Left cardiac atrium (tissue), 4 donors: ENCODE data around the gene RYR2. TPM values are rescaled to one million over a fixed set of nuclear protein-coding genes. Genes with fewer than 3 reads are reported as not detected.

Experiments
- ATAC-seq, 2 donors: fragments of 200-7000 bp; cut with Tn5 transposase; one replicate each; pipeline ENCODE4 v1.9.1; 2020; ENCODE audit warnings: mild to moderate bottlenecking in 2 of 2, moderate library complexity in 2 of 2
- DNase-seq: peaks from one replicate; pipeline ENCODE4 v3.0.0-alpha.2; 2020
- intact Hi-C, 2 donors: fragments of 100-400 bp; cut with DNase I; formaldehyde crosslinking; loops; one replicate each; pipeline versions ENCODE4 v1.14.1 to v1.15.1; 2022 to 2023
- total RNA-seq, 2 donors: library from RNA; stranded (reverse); fragmentation: NEBNext Ultra II Directional; extraction: Animal tissue kit (Norgen Biotek cat#: 25700); gene quantifications; one replicate each; pipeline ENCODE4 v1.2.1, GENCODE V29; 2021
- donor health status: DM: no; HTN: yes; CAD: no.
- donor health status: DM: no; HTN: yes; CAD: no; lungs with severe emphysema.
- donor health status: DM: yes; HTN: yes; CAD: no.
- donor health status: Dilated cardiomyopathy.

Gene RYR2
- total RNA-seq, 2 donors from 2014 or later: 433 to 446 TPM

DNA sequence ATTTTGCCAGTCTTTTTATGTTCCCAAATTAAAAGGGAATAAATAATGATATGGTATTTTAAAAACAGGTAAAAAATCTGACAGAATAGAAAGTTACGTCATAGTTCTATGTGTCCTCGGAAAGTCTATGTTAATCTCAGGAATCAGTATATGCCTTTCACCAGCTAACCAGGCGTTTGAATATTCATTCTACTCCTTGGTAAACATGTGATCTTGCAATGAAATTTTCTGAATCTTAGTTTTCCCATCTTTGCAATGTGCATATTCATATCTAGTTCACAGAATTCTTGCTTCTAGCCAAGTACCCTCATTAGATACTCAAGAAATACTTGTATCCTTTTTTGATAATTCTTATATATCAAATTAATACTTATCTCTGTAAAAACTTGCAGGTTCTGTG lies 669.3 kb downstream of the RYR2 start:
- DNase-seq: no peak
- intact Hi-C loops: no loop called here
- no peak for ATAC-seq

DNA sequence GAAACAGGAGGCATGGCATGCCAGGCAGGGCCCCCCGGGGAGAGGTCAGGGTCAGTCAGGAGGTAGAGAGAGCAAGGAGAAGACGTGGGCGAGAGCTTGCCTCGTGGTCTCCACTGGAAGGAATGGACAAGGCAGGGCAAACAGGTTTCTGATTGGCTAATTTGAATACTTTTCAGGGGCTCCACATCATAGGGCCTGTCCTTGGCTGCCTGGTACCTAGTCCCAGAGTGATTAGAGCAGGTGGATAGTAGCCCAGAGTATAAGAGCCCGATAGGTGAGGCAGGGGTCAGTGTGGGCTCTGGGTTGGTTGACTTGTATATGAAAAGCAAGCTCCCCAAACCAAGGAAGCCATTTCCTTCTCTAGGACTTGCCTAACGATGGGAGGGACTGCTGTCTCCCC lies 670.1 kb downstream of the RYR2 start:
- DNase-seq: no peak
- ATAC-seq: peak in 1 of 2 donors; percentile 33
- intact Hi-C loops: no loop called here

DNA sequence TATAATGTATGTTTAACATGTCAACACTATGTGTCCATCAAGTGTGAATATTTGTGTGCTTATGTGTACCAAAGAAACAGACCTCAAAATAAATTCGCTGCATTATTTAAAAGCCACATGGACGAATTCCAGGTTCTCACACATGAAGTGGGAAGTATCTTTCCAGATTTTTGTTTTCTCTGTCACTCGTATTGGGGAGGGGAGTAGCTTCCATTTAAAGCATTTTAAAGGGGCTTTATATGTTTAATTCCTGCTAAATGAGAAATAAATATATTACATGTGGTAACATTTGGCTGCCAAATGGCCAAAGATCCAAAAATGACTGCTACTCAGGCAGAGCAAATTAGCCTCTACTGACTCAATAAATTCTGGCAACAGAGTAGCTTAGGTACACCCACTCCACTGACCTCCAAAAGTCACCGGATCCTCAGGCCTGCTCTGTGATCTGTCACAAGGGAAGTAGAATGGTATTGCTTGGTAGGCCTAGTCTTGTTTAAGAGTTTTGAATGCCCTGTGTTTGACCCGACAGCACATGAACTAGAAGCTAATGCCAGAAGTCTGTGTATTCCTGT lies 670.7 kb downstream of the RYR2 start:
- ATAC-seq (peak; percentile 41 to 51), DNase-seq (no peak)
- intact Hi-C loops: no loop called here

DNA sequence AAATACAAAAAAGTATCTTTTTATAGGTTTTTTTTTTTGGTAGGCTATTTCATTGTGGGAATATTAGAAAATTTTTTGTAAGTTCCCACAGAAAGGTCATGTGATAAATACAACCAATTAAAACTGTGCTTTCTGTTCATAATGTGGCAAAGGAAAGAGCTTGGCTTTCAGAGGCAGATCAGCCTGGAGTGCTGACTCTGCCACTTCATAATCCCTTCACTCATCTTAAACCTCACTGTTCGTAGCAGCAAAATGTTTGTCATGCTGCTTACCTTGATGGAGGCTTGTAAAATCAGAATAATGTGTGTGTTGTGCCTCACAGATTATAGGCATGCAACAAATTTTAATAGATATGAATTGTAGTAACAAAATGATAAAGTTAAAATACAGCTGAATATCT lies 671.9 kb downstream of the RYR2 start:
- no peak for DNase-seq
- intact Hi-C loops: no loop called here
- peak in 1 of 2 donors; percentile 32 for ATAC-seq

DNA sequence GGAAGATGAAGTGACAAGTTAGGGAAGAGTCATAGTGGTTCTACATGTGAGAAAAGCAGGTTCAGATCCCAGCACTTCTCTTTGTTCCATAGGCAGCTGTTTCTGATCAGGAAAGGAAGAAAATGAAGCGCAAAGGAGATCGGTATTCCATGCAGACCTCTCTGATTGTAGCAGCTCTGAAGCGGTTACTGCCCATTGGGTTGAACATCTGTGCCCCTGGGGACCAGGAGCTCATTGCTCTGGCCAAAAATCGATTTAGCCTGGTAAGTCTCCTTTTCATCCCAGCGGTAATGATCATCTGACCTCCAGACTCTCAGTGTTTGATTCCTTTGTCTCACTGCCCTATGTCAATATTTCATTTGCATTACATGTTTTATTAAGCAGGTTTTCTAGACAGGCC lies 675.1 kb downstream of the RYR2 start:
- DNase-seq (no peak), ATAC-seq (no peak)
- intact Hi-C loops: no loop called here

DNA sequence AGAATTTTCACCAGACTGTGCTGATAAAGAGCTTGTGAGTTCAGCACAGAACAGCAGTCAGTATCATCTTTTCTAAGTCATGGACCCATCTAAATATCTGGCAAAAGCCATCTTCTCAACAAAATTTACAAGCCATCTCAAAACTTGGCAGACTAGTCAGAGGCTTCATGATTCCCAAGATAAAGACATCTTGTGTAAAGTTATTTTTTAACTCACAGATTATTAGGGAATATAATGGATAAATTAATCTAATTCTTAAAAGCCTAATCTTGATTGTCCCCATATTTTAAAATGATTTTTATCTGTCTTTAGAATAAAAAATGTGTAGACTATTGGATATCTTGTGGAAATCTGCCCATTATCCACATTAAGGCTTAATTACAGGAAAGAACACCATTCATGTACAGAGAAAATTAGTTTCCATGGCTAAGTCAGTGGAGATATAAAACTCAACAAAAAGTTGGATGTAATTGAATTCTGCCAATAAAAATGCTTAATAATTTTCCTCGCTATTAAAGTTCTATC lies 688.9 kb downstream of the RYR2 start:
- no peak for DNase-seq
- no peak for ATAC-seq
- intact Hi-C loops: no loop called here

DNA sequence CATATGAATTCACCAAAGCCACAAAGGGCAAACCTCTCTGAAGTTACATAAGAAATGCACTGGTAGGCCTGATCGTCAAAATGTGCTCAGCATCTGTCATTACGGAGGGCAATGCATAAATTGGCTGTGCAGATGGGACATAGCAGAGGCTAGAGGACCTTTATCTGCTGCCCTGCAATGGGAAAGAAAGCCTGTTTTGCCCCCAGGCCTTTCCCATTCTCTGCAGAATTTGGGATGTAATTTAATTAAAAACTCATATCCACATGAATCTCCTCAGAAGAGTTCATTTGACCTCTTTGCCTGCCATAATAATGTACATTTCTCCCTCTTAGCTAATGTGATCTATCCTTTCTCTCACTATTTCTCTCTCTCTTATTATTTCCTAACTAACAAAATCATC lies 690.7 kb downstream of the RYR2 start:
- DNase-seq (no peak), ATAC-seq (no peak)
- intact Hi-C loops: no loop called here

DNA sequence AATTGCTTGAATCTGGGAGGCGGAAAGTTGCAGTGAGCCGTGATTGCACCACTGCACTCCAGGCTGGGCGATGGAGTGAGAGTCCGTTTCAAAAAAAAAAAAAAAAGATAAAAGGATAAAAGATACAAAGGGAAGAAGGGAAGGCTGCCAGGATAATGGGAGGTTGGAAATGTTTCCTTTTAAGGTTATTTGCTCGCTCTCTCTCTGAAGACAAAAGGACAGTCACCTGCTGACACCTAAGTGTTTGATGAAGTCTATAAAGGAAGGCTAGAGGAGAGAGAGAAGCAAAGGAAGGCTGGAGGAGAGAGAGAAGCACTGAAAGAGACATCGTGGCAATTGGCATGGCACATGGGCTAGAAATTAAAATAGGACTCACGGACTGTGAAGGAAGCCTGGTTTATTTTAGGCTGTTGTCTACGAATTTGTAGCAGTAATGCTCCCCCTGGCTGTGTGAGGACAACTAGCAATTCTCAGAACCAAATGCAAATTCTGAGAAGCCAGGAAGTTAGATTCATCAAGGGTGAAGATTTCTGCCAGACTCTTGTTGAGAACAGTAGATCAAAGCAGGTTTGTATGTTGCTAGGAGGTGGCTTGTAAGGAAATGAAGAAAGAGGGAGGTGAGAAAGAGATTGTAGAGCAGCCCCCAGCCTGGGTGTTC lies 694.5 kb downstream of the RYR2 start:
- DNase-seq: no peak
- intact Hi-C loops: no loop called here
- ATAC-seq: peak; percentile 32 to 60

DNA sequence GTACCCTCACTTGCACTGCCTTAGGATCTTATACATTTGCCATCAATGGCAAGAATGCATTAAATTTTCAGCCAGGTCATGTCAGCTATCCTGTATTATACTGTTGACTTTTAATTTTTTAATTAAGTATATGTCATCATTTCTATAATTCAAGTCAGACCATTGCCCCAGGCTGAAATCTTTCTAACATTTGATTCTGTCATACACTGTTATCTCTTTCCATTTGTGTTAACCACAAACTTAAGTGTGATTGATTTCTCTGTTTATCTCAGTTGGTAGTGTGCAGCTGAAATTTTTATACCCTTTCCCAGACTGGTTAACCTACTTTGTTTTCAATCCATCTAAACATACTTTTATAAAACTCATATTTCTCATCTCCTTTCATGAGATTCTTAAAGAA lies 695.5 kb downstream of the RYR2 start:
- intact Hi-C loops: no loop called here
- no peak for DNase-seq
- no peak for ATAC-seq

DNA sequence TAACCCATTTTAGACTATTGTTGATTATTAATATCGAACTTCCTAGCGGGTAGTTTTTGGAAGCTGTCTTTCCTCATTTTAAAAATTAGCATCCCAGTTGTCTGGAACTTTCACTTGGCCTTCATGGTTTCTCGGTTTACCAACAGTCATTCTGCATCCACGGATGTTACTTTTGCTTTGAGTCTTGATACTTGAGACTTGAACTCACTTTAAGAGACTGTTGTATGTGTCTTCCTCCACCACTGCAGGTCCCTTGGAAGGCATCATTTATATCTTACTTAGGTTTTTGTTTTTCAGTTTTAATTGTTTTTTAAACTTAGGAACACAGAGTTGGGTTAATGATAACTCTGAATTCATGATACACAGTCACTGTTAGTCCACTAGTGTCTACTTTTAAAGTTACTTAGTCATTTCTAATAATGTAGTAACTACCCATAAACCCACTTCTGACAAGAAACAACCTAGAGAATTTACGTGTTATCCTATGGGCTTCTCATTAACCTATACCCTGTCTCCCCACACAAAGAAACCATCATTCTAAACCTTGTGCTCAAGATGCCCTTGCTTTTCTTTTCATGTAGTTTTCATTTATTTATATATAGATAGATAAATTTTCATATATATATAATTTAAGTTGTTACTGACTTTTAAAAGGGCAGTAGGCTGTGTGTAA lies 696.1 kb downstream of the RYR2 start:
- DNase-seq: no peak
- intact Hi-C loops: no loop called here
- no peak for ATAC-seq

DNA sequence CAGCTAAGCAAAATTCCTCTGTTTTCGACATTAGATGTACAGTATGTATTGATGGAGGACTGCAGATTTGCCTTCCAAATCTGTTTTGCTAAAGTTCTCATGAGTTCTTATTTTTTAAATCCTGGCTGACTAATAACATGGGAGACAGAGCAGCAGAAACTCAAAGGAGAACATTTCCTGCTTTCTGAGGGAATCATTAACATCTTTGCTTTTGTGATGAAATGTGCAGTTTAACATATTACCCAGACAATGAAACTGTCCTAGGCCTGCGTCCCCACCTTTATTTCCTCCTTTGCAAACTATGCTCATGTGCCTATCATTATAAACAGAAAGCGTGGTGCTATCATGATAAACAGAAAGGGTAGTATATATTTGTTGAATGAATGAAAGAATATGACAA lies 698.9 kb downstream of the RYR2 start:
- no peak for ATAC-seq
- intact Hi-C loops: no loop called here
- no peak for DNase-seq

DNA sequence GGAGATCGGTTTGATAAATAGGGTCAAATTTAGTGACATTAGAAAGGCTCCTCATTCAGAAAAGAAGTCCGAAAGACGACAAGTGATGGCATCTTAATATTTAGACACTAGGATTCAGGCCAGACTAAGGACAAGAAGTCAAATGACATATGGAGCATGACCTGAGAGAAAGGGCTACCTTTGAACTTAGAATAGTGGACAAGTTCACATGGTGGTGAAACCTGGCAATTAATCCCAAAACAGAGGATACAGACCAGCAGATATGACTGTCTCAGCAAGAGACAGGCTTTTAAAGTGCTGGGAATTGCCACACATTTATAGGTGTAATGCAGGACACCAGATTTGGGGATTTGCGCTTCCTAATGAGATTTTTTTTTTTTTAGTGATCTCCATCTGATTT lies 703.6 kb downstream of the RYR2 start:
- DNase-seq: no peak
- no peak for ATAC-seq
- intact Hi-C loops: no loop called here

DNA sequence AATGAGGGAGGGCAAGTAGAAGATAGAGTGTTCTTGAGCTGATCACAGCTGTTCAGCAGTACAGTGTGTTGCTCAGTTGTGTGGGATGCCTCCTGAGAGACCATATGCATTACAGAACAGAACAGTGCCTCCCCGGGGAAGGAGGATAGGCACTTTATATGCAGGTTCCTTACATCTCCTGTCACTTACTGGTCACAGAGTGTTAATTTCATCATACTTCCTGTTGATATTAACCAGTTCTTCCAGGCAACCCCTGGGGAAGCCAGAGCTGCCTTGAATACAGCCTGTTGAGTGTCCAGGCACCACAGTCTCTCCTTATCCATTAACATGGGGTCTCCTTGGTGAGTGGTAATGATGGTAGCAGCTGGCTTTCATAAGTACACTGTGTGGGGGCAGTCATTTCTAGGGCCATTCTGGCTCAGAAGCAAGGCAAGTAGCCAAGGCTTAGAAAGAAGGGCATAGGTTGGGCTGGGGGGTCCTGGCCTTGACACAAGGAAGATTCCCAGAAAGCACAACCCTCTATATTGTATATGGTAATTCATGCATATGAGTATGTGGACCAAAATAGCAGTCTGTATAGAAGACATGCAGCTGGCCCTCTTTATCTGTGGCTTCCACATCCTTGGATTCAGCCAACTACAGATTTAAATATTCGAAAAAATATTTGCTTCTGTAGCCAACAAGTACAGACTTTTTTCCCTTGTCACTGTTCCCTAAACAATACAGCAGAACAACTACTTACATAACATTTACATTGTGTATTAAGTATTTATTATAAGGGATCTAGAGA lies 706.4 kb downstream of the RYR2 start:
- ATAC-seq (peak; percentile 27 to 40), DNase-seq (no peak)
- intact Hi-C loops: no loop called here

DNA sequence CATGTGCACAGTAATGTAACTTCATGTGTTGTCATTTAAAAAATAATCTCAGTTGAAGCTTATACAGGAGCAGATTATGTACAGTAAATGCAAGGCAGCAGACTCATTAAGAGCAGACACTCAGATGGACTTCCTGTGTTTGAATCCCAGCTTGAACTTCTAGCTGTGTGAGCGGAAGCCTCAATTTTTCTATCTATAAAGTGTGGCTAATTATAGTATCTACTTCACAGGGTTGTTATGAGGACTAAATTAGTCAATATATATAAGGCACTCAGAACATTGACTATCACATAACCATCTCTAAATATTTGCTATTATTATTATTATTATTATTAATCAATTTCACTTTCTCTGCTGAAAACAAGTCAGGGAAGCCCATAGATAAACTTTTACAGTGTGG lies 707.1 kb downstream of the RYR2 start:
- intact Hi-C loops: no loop called here
- DNase-seq (no peak), ATAC-seq (no peak)

DNA sequence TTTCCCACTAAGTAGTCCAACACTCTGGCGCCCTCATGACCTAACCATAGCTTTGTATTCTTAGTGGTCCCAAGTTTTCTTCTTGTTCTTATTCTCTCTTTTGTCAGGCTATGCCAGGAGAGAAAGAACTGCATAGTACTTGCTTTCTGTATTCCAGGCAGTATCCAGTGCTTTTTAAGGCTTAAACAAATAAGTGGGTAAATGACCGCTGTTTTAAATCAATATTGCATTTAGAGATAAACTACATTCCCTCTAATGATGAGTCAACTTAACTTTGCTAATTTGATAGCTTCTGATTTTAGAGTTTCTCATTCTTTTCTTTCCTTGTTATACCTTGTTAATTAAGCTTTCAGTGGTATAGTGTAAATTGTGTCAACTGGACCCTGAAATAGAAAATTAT lies 709.1 kb downstream of the RYR2 start:
- ATAC-seq: no peak
- intact Hi-C loops: no loop called here
- no peak for DNase-seq

DNA sequence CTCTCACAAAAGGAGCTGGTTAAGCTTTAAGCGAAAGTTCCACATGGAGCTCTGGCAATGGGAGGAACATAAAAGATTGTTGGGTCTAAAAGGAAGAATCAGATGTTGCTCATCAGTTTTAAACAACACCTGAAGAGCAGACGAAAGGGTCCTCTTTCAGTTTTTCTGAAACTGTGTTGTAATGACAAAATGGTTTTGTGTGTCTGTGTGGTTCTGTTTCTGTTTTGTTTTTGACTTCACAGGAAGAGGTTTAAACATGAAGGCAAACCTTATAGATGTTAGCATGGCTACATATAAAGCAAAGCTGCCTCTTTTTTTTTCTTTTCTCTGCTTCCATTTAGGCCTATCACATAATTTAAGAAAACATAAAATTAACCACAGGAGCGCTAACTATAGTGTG lies 712.6 kb downstream of the RYR2 start:
- intact Hi-C loops: no loop called here
- no peak for DNase-seq
- ATAC-seq: no peak

DNA sequence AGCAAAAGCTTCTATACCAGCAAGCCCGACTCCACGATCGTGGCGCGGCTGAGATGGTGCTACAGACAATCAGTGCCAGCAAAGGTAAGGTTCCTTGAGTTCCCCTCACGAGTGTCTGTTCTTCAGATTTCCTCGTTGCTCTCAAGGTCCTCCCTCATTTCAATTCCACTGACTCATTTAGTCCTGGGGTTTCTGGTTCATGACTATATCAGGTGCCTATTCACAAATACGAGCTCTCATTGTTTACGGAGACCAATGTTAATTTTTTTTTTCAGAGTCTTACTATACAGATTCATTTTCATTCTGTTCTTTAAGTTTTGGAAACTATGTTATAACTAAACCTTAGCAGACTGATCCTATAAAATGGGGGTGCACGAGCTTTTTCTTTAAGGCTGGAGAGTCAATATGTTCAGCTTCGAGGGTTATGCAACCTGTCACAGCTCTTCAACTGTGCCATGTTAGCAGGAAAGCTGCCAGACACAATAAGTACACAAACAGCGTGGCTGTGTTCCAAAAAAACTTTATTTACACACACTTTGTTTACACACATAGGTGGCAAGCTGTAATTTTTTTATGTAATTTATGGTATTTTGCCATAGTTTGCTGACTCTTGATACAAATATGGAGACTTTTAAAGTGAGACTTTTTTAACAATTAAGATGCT lies 714.5 kb downstream of the RYR2 start:
- DNase-seq (no peak), ATAC-seq (no peak)
- intact Hi-C loops: no loop called here

DNA sequence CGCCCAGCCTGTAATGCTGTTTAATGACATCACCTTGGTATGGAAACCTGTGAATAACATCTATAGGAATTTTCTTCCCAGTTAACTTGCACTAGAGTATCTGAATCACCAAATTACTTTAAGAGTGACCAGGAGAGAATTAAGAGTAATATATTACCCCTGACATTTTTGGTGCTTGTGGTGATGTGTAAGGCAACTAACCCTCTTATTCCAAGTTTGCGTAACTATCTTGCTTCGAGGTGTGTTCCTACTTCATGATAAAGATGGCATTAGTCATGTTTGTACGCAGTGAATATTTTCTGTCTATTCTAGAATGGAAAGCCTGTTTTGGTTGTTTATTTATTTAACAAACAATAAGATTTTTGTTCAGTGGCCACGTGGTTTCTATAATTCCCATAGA lies 717.4 kb downstream of the RYR2 start:
- no peak for ATAC-seq
- no peak for DNase-seq
- intact Hi-C loops: no loop called here

DNA sequence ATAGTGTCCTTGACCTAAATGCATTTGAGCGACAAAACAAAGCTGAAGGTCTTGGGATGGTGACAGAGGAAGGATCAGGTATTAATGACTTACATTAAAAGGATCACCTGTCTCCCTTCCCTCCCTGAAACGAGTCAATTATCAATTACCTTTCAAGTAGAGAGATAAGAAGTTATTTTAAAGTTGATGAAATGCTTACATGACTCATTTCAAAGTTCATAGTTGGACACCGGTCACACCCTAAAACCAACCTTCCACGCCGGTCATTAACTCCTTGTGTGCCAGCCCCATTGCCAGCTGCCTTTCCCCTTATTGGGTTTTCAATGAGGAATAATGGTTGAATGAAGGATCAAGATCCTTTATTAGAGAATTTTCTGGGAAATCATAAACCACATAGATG lies 719.0 kb downstream of the RYR2 start:
- ATAC-seq: peak; percentile 12 to 28
- DNase-seq: no peak

DNA sequence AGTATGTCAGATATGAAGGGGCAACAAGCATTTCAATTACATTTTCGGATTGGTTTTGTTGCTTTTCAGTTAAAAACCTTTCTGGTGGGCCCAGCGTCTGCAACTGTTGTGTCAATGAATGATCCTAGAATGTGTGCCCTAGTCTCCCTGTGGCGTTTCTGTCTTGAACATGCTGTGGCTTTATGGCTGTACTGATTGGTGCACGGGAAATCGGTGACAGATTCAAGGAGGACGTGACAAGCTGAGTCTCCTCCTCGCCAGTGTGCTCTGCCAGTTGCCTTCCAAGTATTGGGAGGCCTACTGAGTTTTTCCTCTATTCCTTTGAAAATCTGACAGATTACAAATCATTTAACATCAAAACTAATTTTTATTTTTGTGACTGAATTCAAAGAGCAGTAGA lies 721.2 kb downstream of the RYR2 start:
- DNase-seq: no peak
- intact Hi-C loops: no loop called here
- ATAC-seq: peak; percentile 20 to 39

More for the DNA sequence above, 719.0 kb downstream of the RYR2 start:
- intact Hi-C loops: no loop called here
